ENCODE results near the gene PKN2.
A peak's percentile ranks its signal among the peaks of the same experiment; 100 is the strongest.
"Not testable (repeated sequence)": the region's sequence is repeated elsewhere in the genome, so short reads cannot be mapped to it uniquely, and the experiment has no call there.

Gene PKN2

GRCh38 chr1:88800382-88801051, 116.4 kb downstream of the PKN2 start:
- peak in 1 of 2 experiments; percentile 21 for DNase-seq

GRCh38 chr1:88801575-88802208, 117.6 kb downstream of the PKN2 start:
- peak in 1 of 2 experiments; percentile 7 for DNase-seq

- DNase-seq, result no peak
Observed at GRCh38 chr1:88802404-88802803, 118.3 kb downstream of the PKN2 start.

GRCh38 chr1:88802950-88803349, 118.9 kb downstream of the PKN2 start:
- DNase-seq, result no peak

GRCh38 chr1:88803444-88803843, 119.4 kb downstream of the PKN2 start:
- no peak for DNase-seq

- DNase-seq, result no peak
Observed at GRCh38 chr1:88812366-88812765, 128.3 kb downstream of the PKN2 start.

- no peak for DNase-seq
Observed at GRCh38 chr1:88813471-88813870, 129.4 kb downstream of the PKN2 start.

- not testable (repeated sequence) for DNase-seq
Observed at GRCh38 chr1:88819642-88820041, 135.6 kb downstream of the PKN2 start.

GRCh38 chr1:88825721-88826120, 141.6 kb downstream of the PKN2 start:
- DNase-seq, result no peak

GRCh38 chr1:88847643-88848042, 163.6 kb downstream of the PKN2 start:
- peak in 1 of 2 experiments; percentile 0 for DNase-seq

GRCh38 chr1:88851303-88852063, 167.4 kb downstream of the PKN2 start:
- no peak for DNase-seq

- DNase-seq, result no peak
Observed at GRCh38 chr1:88867743-88868521, 183.9 kb downstream of the PKN2 start.

GRCh38 chr1:88869644-88870043, 185.6 kb downstream of the PKN2 start:
- DNase-seq, result not testable (repeated sequence)

- DNase-seq, result no peak
Observed at GRCh38 chr1:88873737-88874349, 189.8 kb downstream of the PKN2 start.

- DNase-seq, result no peak
Observed at GRCh38 chr1:88875595-88875994, 191.5 kb downstream of the PKN2 start.

- DNase-seq, result no peak
Observed at GRCh38 chr1:88876573-88877365, 192.7 kb downstream of the PKN2 start.

GRCh38 chr1:88877382-88877825, 193.3 kb downstream of the PKN2 start:
- DNase-seq, result peak; percentile 23 to 39

- no peak for DNase-seq
Observed at GRCh38 chr1:88877911-88878310, 193.8 kb downstream of the PKN2 start.

- no peak for DNase-seq
Observed at GRCh38 chr1:88878731-88879130, 194.7 kb downstream of the PKN2 start.

GRCh38 chr1:88880717-88881116, 196.6 kb downstream of the PKN2 start:
- not testable (repeated sequence) for DNase-seq

- no peak for DNase-seq
Observed at GRCh38 chr1:88883156-88883555, 199.1 kb downstream of the PKN2 start.

Measured in NCI-H526 (cell line).